Kasumi-1 (cell line): ENCODE measurements around the gene TBC1D2B.
"Not testable (repeated sequence)": the region's sequence is repeated elsewhere in the genome, so short reads cannot be mapped to it uniquely, and the experiment has no call there.

Source experiments
- DNase-seq, 2 experiments: peaks; one replicate each; lab custom pipeline; 2025; lab: John Stamatoyannopoulos, UW

Gene TBC1D2B

DNA sequence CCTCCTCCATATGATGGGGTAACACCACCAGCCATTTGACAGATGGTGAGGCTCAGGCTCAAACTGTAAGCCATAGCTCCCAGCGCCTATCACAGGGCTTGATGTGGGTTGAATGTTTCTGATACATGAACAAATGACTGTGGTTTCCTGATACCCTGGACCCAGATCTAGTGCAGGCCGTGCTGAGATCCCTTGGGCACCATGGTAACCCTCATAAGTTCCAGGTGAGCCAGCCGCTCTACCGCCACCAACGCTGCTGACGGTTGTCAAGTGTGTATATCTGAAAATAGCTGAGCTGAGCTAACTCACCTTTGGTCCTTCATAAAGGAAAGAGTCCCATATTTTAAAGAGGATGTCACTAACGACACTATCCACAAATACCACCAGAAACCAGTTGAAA lies 74.5 kb downstream of the TBC1D2B start:
- DNase-seq = no peak

DNA sequence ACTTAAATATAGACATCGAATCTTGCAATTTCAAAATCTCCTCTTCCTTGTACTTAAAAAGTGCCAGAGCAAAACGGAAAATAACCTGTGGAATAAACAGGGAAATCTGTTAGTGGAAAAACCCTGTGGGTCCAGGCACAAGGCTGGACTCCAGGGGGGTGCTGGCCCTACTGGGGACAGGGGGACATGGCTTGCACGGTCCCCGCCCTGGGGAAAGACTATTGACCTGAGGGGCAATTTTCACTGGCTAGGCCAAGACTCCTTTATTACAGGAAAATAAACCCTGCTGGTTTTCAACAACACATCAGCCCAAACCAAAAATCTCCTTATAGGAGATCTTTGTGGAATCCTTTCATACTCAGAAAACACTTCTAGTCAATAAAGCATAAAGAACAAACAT lies 75.9 kb downstream of the TBC1D2B start:
- no peak for DNase-seq

DNA sequence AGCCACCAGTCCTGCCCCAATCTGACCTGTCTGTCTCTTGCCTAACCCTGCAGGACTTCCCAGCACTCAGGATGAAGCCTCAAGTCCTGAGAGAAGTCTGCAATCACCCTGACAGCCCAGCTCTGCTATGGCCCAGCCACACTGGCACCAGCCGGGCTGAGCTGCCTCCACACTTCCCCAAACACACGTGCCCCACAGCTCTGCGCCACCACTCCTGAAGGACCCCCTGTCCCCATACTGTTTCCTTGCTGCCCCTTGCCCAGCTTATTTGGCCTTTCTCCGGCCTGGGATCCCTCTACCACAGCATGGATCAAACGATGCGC lies 76.6 kb downstream of the TBC1D2B start:
- no peak for DNase-seq

DNA sequence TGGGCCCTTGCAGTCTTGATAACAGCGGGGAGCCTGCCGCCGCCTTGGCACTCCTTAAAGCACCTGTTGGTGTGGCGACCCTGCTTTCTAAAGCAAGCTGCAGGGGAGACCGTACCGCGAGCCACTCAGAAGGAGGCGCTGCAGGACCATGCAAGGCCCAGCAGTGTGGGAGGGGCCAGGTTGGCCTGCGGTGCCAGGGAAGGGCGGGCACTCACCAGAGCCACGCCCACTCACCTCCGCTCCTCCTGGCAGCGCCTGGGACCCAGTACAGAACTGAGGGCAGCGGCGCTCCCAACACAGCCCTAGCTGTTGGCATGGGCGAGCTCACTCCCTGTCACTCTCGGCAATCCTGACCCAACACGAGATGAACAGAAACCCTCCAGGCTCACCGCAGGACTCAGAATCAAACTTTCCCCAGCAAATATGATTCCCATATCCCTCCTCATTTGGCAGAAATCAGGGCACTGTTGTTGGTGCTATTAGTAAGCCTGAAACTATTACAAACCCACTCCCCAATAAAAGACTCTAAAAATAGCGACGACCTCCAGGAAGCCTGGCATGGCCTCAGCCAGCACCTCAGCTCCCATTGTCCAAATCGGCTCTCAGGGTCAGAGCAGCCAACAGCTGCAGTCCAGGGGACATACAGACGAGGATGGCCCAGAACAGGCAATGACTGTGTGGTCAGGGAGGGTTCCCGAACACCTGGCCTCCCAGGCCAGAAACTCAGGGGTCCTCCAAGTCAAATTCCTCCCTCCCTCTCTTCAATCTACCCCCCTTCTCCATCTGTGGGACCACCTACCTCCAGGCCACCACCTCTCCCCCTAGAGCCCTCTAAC lies 77.2 kb downstream of the TBC1D2B start:
- peak; percentile 40 to 46 for DNase-seq

DNA sequence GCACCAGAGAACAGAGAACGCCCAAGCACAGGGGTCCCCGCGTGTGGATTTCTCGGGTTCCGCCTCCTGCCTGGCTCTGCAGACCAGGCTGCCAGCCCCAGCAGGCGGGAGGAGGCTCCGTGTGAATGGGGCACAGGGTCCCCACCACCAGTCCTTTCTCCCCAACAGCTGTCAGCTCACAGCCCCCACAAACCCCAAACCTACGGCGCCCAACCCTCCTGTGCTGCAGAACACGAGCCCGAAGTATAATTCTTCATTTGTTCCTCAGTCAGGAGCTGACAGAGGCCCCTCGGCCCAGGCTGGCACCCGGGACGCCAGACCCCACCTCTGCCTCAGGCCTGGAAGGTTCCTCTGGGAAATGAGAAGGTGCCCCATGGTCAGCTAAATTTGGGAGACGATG lies 78.0 kb downstream of the TBC1D2B start:
- DNase-seq = no peak

DNA sequence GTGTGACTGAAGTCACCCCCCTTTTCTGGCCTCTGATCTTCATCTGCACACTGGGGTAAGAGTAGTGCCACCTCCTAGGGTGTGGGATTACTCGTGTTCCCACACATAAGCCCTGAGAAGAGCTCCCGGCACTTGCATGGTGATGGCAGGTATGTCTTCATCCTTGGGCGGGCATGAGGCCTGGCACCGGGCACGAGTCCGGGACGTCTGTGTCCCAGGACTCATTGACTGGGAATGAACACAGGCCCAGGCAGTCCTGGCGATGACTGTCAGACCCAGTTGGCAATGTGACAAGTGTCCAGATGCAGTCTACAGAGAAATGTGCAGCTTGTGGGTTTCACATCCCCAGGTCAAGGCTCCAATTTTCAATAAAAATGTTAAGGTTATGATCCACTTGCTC lies 78.9 kb downstream of the TBC1D2B start:
- no peak for DNase-seq

DNA sequence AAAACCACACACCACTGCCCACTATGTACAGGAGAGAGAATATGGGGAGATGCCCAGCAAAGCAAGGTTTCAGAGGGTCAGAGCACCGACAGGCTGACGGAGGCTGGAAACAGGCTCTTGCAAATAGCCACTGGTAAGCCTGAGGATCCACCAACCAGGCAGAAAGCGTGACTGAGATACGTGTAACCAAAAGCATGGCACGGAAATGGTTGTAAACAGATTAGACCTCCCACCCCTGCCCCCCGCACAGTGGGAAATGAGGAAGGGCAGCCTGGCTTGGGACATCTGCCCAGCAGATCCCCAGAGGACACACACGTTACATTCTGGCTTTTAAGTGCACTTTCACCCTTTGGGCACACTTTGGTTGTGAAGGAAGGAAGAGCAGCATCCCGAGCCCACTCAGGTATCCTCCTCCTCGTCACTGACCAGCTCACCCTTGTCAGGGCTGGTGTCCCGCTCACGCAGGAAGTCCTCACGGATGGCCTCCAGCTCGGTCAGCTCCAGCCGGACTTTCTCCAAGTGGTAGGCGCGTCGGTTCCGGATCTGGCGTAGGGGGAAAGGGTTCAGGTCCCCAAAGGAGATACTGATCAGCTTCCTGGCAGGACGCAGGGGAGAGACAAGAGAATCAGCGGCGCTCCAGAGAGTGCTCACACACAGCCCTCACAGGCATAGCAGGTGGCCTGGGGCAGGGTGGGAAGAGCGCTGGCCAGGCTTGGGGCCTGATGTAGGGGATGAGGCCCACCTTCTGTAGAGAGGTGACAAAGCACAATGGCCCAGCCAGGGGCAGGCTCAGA lies 79.6 kb downstream of the TBC1D2B start:
- DNase-seq = not testable (repeated sequence)

DNA sequence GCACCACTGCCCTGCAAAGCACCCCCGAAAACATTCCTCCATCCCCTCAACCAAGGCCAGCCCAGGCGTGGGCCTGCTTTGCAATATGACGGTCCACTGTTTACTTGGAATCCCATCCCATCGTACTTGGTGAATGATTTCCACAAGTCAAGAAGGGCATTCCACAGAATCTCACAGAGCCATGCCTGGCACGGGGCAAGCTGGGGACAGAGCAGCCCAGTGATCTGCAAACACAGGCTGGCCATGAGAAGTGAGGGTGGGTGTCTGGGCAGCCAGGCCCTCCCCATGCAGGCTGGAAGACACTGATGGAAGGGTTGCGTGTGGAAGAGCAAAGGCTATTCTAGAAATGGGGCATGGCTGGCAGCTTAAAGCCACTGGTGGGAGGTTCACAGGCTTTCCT lies 80.3 kb downstream of the TBC1D2B start:
- DNase-seq = not testable (repeated sequence)

DNA sequence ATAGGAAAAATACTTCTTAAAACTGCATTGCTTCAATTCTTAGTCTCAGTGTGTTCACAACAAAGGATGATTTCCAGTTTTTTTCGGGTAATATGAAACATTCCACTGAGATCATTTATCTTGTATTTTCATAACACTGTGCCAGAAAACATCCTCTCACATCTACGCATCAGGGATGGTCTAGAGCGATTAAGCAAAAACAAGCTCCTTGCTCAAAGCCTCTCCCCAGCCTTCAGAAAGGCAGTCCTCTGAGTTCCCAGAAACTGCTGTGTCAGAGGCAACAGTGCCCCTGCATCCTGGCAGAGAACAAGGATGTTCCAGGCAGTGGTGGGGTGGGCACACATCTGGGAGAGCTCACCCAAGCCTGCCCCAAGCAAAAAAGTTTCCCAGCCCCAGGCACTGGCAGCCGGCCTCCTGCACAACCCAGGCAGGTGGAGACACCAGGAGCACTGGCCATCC lies 80.8 kb downstream of the TBC1D2B start:
- not testable (repeated sequence) for DNase-seq

DNA sequence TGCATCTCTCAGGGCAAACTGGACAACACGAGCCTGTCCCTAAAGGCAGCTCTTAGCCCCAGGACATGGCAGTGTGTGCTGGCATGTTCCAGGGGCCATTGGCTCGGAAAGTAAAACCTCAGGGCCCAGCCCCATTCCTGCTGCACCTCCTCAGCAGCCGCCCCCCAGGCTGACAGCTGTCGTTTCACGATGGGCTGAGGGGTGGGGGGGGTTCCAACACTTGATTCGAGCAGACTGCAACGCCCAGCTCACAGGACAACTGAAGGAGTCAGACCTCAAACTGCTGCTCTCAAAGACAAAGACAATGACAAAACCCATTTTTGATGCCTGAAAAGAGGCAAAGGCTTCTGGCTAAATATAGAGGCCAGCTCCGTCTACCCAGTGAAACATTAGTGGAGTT lies 81.3 kb downstream of the TBC1D2B start:
- DNase-seq = not testable (repeated sequence)

DNA sequence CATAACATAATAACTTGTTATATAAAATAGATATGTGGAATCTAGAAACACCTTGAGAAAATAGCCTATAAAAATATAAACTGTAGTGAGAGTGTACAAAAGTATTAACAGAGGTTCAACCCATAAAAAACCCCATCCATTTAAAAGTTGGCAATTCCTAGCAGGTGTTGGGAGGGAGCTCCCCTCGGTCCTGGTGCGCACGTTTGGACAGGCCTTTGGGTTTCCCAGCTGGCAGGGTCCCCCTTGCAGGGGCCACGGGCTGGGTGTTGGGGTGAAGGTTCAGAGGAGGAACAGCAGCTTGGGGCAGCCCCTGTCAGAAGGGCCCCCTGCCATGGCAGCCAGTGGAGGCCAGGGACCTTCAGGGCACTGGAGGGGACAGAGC lies 82.0 kb downstream of the TBC1D2B start:
- DNase-seq = not testable (repeated sequence)

DNA sequence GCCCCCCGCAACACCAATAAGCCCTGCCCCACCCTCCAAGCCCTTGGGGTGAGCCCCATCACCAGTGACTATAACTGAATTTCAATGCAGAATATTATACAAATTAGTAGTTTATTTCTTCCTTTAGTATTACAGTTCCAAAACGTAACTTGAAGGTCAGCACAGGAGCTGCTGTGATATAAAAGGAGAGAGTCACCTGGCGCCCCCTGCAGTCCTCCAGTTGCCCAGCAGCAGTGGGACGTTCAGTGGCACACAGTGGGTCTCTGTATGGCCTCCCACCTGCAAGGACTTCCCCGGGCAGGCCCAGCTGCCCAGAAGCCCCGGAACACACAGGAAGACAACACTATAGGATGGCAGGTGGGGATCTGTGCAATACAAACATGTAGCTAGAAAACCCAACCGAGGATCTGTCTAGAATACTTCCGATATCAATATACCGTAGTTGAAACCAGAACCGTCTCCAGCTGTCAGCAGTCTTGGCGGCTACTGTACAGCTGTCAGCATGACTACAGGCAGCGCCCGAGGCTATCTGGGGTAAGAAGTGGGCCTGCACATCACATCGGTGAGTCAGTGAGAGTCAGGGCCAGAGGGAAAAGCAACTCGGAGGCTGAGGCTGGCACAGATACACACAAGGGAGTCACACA lies 82.5 kb downstream of the TBC1D2B start:
- not testable (repeated sequence) for DNase-seq

DNA sequence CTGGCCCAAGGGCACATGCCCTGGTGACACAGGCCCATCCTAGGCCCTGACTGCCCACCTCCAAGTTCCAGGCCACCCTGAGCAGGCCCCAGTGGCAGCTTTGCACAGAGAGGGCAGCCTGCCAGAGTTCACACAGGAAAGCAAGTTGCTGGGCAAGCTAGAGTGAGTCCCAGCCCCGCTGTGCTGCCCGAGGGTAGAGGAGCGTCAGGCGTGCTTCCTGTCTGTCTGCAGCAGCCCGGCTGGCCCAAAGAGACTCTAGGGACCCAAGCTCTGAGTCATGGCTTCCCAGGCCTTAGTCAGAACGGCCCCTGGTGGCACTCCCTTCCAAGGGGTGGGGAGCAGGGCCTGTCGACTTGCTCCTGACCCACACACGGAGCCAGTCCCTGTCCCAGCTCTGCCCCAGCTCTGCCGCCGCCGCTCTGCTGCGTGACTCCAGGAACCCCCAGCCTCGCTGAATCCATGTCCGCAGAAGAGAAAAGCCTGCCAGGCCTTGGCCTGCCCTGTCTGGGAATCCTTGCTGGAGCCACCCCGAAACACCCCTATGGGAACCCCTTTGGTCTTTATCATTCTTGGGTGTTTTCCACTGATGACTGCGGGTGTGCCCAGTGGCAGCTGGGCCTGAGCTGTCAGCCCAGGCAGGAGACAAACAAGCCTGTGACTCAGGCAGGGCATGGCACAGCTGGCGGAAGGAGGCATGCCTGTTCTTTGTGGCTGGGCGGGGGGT lies 83.4 kb downstream of the TBC1D2B start:
- DNase-seq = peak; percentile 85 to 88

DNA sequence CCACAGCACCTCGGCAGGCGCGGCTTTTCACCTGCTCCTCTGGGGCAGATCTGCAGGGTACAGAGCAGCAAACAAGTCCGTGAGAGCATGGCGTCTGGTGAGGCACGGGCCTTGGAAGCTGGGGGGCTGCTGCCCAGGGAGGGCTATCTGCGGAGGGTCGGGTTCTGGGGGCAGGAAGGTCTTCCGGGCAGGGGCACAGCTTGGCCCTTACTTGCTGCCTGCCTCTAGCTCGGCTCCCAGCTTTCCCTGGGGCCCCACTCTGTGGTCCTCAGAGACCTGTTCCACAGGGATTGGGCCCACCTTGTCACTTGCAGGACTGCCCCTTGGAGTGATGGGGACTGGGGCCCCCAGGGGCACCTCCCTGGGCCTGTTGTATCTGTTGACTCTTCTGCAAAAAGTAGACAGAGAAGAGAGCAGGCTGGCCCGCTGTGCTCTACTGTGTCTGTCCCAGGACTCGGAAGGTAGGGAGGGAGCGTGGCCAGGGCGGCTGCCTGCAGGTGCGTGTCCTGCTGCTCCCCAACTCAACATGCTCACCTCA lies 84.1 kb downstream of the TBC1D2B start:
- no peak for DNase-seq

DNA sequence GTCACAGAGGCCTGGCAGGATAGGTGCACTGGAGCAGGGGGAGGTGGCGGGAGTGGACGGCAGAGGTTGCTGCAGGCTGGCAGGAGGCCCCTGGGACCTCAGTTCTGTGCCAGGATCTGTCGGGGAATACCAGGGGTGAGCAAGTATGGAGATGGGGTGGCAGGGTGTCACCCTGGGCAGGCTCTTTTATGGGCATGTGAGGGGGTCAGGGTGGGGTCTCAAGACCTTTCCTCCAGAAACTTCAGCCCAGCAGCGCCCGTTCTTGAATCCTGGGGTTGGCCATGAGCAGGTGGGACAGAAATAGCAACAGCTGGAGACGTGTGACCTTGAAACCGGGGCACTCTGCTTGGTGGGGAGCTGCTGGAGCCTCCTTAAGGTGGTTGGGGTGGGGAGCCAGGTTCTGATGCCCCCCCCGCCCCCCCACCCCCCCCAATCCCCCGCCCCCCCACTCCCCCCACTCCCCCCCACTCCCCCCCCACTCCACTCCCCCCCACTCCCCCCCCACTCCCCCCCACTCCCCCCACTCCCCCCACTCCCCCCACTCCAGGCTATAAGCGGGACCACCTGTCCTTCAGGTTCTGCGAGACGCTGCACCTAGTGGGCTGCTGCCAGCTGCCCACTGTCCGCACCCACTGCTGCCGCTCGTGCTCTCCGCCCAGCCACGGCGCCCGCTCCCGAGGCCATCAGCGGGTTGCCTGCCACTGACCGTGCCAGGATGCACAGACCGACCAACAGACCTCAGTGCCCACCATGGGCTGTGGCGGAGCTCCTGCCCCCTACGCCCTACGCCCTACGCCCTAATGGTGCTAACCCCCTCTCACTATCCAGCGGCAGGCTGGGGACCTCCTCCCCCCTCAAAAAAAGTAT lies 84.9 kb downstream of the TBC1D2B start:
- no peak for DNase-seq

DNA sequence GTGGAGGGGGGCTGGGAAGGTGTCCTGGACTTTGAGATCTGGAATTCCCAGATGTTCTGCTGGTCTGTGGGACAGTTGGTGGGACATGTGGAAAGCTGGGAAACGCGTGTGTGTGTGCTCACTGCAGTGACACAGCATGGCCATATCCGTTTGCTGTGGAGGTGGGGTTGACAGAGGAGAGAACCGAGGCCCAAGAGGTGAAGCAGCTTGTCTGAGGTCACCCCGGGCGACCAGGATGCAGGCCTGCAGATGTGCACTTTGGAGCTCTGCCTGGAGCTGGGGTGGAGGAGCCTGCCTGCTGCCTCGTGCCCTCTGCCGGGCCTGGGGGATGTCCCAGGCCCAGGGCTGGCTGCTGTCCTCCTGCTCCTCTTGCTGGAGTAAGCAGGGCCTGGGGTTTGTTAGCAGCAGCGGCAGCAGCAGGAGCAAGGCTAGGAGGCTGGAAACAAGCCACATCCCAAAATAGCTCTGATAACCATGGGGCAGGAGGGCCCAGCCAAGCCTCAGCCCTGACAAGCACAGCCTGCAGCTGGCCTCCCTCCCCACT lies 85.8 kb downstream of the TBC1D2B start:
- peak; percentile 46 to 50 for DNase-seq

DNA sequence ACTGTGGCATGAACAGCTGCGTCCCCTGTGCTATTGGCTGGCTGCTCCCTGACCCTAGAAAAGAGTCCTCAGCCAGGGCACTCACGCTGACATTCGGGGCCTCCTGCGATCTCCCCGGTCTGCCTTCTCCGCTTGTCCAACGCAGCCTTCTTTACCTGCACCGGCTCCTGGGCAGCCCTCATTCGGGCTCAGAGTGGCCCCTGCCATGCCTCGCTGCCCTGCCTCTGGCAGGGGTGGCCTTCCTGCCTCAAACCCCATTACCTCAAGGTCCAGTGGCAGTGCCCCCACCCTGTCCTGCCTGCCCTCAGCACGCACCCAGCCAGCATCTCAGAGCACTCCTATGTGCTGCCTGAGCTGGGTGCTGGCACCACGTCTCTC lies 86.5 kb downstream of the TBC1D2B start:
- no peak for DNase-seq

DNA sequence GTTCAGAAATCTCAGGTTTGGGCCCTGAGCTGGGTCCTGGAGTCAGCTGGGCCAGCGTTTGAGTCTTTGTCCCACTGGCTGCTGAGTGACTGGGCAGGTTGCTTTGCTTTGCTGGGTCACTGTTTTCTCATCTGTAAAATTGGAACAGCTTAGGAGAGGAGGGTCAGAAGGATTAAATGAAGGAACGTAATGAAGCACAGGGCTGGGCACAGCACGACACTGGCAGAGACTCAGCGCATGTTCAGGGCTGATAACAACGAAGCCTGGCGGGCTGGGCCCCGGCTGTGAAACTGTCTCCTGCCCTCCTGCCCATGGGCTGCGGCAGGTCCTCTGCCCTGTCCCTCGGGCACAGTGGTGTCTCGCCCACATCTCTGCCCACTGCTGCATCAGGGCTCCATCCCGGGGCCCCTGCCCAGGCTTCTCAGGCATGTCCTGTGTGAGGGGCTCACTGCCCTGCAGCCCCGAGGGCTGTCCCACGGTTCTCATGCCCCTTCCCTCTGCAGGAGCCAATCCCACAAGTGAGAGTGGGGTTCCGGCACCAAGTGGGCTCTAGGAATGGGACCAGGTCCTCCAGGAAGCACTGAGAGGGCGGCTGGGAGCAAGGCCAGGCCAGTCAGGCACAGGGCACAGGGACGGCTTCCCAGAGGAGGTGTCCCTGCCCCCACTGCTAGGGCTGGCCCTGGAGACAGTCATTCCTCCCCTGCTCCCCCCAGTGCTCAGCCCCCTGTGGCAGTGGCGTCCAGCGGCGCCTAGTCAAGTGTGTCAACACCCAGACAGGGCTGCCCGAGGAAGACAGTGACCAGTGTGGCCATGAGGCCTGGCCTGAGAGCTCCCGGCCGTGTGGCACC lies 88.0 kb downstream of the TBC1D2B start:
- DNase-seq = no peak
